Fibroblast of lung (primary cell): Measurements from ENCODE around the gene ANKRD26. TPM values are rescaled to one million over a fixed set of nuclear protein-coding genes. Genes with fewer than 3 reads are reported as not detected.

Source experiments
- DNase-seq, 2 donors: peaks; one replicate each; pipeline versions ENCODE4 v3.0.0 to v3.0.0-alpha.2; 2010; ENCODE audit warnings: low read depth in 2 of 2
- H2AFZ ChIP-seq: 2 replicates; pipeline ENCODE4 v1.5.1; 2012; ENCODE audit warnings: low read length, control low read depth, inconsistent platforms
- H3K27ac ChIP-seq: 2 replicates; pipeline ENCODE4 v1.5.1; 2011; ENCODE audit warnings: low read length, control low read depth; ENCODE audit not compliant: insufficient read depth
- H3K27me3 ChIP-seq: 2 replicates; pipeline ENCODE4 v1.5.1; 2011; ENCODE audit warnings: mild to moderate bottlenecking, low read length; ENCODE audit not compliant: control insufficient read depth, insufficient read depth
- H3K36me3 ChIP-seq: 2 replicates; pipeline ENCODE4 v1.5.1; 2011; ENCODE audit warnings: low read length; ENCODE audit not compliant: control insufficient read depth, insufficient read depth
- H3K4me1 ChIP-seq: 2 replicates; pipeline ENCODE4 v1.5.1; 2011; ENCODE audit warnings: low read length; ENCODE audit not compliant: control insufficient read depth, insufficient read depth; ENCODE audit errors: extremely low read depth
- H3K4me2 ChIP-seq: 2 replicates; pipeline ENCODE4 v1.5.1; 2011; ENCODE audit warnings: low read length, control low read depth; ENCODE audit not compliant: insufficient read depth; ENCODE audit errors: extremely low read depth
- H3K4me3 ChIP-seq, 4 experiments: fragments of 200-600 bp in 1 of 4; sonication (generic) in 1 of 4; replicated peaks in 1 of 4; 2 replicates each; pipeline ENCODE4 v1.5.1; 2011 to 2016; ENCODE audit warnings: low read length in 4 of 4, low read depth in 3 of 4, mild to moderate bottlenecking in 3 of 4, control low read depth in 2 of 4, inconsistent platforms in 1 of 4, mixed read lengths in 1 of 4; ENCODE audit not compliant: insufficient read depth in 1 of 4; ENCODE audit errors: control extremely low read depth in 1 of 4
- H3K79me2 ChIP-seq: 2 replicates; pipeline ENCODE4 v1.5.1; 2012; ENCODE audit warnings: mild to moderate bottlenecking, low read length, inconsistent platforms; ENCODE audit not compliant: control insufficient read depth, insufficient read depth
- H3K9ac ChIP-seq: 2 replicates; pipeline ENCODE4 v1.5.1; 2011; ENCODE audit warnings: mild to moderate bottlenecking, low read length, control low read depth; ENCODE audit not compliant: insufficient read depth
- H3K9me3 ChIP-seq: 2 replicates; pipeline ENCODE4 v1.5.1; 2012; ENCODE audit warnings: low read depth, low read length; ENCODE audit not compliant: control insufficient read depth, insufficient read depth
- H4K20me1 ChIP-seq: 2 replicates; pipeline ENCODE4 v1.5.1; 2011; ENCODE audit warnings: low read length; ENCODE audit not compliant: control insufficient read depth, insufficient read depth; ENCODE audit errors: extremely low read depth
- EZH2 ChIP-seq: IDR thresholded peaks from 2 replicates; pipeline ENCODE4 v1.5.1; 2012; ENCODE audit warnings: low read length, control low read depth, mild to moderate bottlenecking; ENCODE audit errors: missing control alignments
- polyA minus RNA-seq: library from RNA; depleted of rRNA, polyadenylated mRNA; stranded (reverse); fragments of >200 nt; gene quantifications from 2 replicates; pipeline ENCODE4 v1.2.3, GENCODE V29; 2011; ENCODE audit warnings: low replicate concordance
- polyA plus RNA-seq, 2 donors: library from polyadenylated mRNA; depleted of rRNA in 1 of 2; stranded (reverse) in 1 of 2; unstranded in 1 of 2; fragments of >200 nt; gene quantifications; 2 replicates each; pipeline ENCODE4 v1.2.1, GENCODE V29; 2011 to 2012; ENCODE audit warnings: missing spikeins in 1 of 2
- total RNA-seq: library from RNA; depleted of rRNA; stranded (reverse); fragments of >200 nt; gene quantifications from 2 replicates; pipeline ENCODE4 v1.2.1, GENCODE V29; 2014
- TF ChIP-seq, protein P1 (sequence below), 2 donors: IDR thresholded peaks in 1 of 2; conservative IDR thresholded peaks in 1 of 2; 1 replicate in 1 of 2; 2 replicates in 1 of 2; pipeline ENCODE4 v1.5.1; 2011 to 2012; ENCODE audit warnings: low read length in 2 of 2, control low read depth in 1 of 2, inconsistent platforms in 1 of 2, low read depth in 1 of 2, mild to moderate bottlenecking in 1 of 2

The ANKRD26 gene
- total RNA-seq: 11.0 and 11.7 TPM in 2 replicates
- 1.9 and 2.5 TPM in 2 replicates for polyA plus RNA-seq
- 3.3 and 4.1 TPM in 2 replicates for polyA plus RNA-seq (2012)
- polyA minus RNA-seq: 0.35 and 0.70 TPM in 2 replicates

DNA sequence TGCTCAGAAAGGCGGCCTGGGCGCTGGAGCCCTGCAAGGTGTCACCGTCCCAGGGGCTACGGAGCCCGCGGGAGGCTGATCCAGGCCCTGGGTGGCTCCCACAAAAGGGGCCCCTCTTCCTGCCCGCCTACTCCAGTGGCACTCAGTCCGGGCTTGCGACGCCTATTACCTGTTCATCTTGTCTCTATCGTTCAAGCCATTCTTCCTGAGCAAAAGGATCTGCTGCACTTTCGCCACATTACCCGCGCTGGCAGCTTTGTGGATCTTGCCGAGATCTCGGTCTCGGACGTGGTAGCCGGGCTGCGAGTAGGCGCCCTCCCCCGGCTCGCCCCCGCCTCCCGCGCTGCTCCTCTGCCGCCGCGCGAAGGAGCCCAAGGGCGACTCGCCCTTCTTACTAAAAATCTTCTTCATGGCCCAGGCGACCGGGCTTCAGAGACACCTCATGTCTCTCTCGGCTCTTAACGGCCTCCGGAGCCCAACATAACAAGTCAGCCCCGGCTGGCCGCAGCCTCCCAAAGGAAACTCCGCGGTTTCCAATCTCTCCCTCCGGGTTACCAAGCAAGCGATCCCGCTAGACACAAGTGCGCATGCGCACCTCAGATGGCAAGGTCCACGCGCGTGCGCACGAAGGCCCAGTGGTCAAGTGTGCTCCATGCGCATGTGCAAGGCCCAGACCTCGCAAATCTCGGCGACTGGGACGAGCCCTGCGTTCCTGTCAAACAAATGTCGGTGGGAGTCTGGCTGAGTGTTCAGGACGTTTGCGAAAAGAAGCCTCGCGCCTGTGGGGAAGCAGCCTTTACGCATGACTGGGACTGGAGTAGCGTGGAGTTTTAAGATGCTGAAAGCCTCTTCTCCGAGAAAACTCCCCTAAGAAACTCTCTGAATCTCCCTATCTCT, at the start of gene ANKRD26:
Gene ANKRD26, minus strand, starts transcription at position 579 of the 897 bp plus-strand sequence. Its CDS starts 168 bp downstream, at position 411.
- Histone ChIP-seq H3K4me2 (peak within 1 kb of the TSS; percentile 100), H3K27ac (peak within 1 kb of the TSS; percentile 89), H3K9ac (peak within 1 kb of the TSS; percentile 89), H3K9me3 (no peaks in the 10 kb centered on the region), H3K79me2 (peaks cover 6% of the 10 kb centered on the region), H3K36me3 (no peaks in the 10 kb centered on the region), H3K4me3 (peak within 1 kb of the TSS; percentile 73 to 96 (median 92)), H3K27me3 (no peaks in the 10 kb centered on the region), H2AFZ (peak within 1 kb of the TSS; percentile 97), H3K4me1 (no peaks in the 10 kb centered on the region), H4K20me1 (no peaks in the 10 kb centered on the region)
- DNase-seq: peak; percentile 92 to 97
- TF ChIP-seq EZH2: no peak
- TF ChIP-seq, protein P1, sequence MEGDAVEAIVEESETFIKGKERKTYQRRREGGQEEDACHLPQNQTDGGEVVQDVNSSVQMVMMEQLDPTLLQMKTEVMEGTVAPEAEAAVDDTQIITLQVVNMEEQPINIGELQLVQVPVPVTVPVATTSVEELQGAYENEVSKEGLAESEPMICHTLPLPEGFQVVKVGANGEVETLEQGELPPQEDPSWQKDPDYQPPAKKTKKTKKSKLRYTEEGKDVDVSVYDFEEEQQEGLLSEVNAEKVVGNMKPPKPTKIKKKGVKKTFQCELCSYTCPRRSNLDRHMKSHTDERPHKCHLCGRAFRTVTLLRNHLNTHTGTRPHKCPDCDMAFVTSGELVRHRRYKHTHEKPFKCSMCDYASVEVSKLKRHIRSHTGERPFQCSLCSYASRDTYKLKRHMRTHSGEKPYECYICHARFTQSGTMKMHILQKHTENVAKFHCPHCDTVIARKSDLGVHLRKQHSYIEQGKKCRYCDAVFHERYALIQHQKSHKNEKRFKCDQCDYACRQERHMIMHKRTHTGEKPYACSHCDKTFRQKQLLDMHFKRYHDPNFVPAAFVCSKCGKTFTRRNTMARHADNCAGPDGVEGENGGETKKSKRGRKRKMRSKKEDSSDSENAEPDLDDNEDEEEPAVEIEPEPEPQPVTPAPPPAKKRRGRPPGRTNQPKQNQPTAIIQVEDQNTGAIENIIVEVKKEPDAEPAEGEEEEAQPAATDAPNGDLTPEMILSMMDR (conservative IDR thresholded peaks at IDR 0.05 in 1 of 2, IDR thresholded peaks at IDR 0.05 in 1 of 2; ENCODE audit: low read depth in 1 of 2, low read length in 2 of 2): no peak

- H3K79me2 ChIP-seq: peaks cover 62% of the 10 kb centered on the region
- no peak overlapping the region for H3K4me2 ChIP-seq
- H3K9ac ChIP-seq: no peak overlapping the region
- no peak for DNase-seq
- H3K4me3 ChIP-seq: no peak overlapping the region
- H3K4me1 ChIP-seq: no peaks in the 10 kb centered on the region
- H3K27ac ChIP-seq: no peak overlapping the region
- no peaks in the 10 kb centered on the region for H3K27me3 ChIP-seq
- H3K9me3 ChIP-seq: no peaks in the 10 kb centered on the region
- TF ChIP-seq, protein P1 (conservative IDR thresholded peaks at IDR 0.05 in 1 of 2, IDR thresholded peaks at IDR 0.05 in 1 of 2; ENCODE audit: low read depth in 1 of 2, low read length in 2 of 2): no peak
- no peak for TF ChIP-seq EZH2
- no peak overlapping the region for H2AFZ ChIP-seq
- no peaks in the 10 kb centered on the region for H4K20me1 ChIP-seq
- peaks cover 4% of the 10 kb centered on the region for H3K36me3 ChIP-seq
Observed at GRCh38 chr10:27147701-27148100, 47.4 kb upstream of the ANKRD26 start.

DNA sequence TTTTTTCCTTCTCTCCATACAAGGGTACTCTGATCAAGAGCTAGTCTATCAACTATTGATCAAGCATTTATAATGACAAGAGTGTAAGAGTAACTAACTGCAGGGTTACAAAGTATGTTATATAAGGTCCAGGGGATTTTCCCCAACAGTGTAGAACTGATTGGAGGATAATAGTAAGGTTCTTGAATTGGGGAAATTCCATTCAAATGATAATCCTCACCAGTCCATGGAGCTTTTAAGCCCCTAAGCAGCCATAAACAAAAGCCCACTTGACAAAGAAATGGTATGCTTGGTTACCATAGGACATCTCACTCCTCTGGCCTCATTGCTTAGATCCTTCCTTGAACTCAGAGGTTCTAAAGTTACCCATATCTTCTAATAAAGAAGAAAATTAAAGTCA, 45.6 kb upstream of the ANKRD26 start:
- no peak overlapping the region for H3K4me2 ChIP-seq
- H3K27me3 ChIP-seq: no peaks in the 10 kb centered on the region
- H3K4me1 ChIP-seq: no peaks in the 10 kb centered on the region
- H4K20me1 ChIP-seq: no peaks in the 10 kb centered on the region
- no peak overlapping the region for H2AFZ ChIP-seq
- no peak overlapping the region for H3K27ac ChIP-seq
- TF ChIP-seq, protein P1 (conservative IDR thresholded peaks at IDR 0.05 in 1 of 2, IDR thresholded peaks at IDR 0.05 in 1 of 2; ENCODE audit: low read depth in 1 of 2, low read length in 2 of 2): no peak
- no peak for TF ChIP-seq EZH2
- H3K79me2 ChIP-seq: peaks cover 46% of the 10 kb centered on the region
- H3K4me3 ChIP-seq: no peak overlapping the region
- no peak for DNase-seq
- H3K9ac ChIP-seq: no peak overlapping the region
- no peaks in the 10 kb centered on the region for H3K9me3 ChIP-seq
- peaks cover 4% of the 10 kb centered on the region for H3K36me3 ChIP-seq
